Astrocyte of the spinal cord (primary cell): ENCODE data around the gene GRID2.

Experiments
- DNase-seq: peaks from one replicate; pipeline ENCODE4 v3.0.0; 2011; ENCODE audit warnings: low read depth, low spot score
- H3K4me3 ChIP-seq: 2 replicates; pipeline ENCODE4 v1.5.1; 2011; ENCODE audit warnings: low read depth, mild to moderate bottlenecking, low read length, moderate library complexity
- CTCF ChIP-seq: IDR thresholded peaks from 2 replicates; pipeline ENCODE4 v1.5.1; 2012; ENCODE audit warnings: low read depth, mild to moderate bottlenecking, low read length, inconsistent platforms
- in situ Hi-C: cut with HindIII; loops from 2 replicates; pipeline ENCODE4 v1.10.0; 2017; ENCODE audit warnings: low sequenced_read_pairs

The GRID2 gene

GRCh38 chr4:92970996-92971395 is 667.2 kb downstream of the GRID2 start:
- TF ChIP-seq CTCF = no peak
- no peak overlapping the region for H3K4me3 ChIP-seq
- DNase-seq = no peak
- in situ Hi-C loops = no loop called here

- DNase-seq = no peak
- TF ChIP-seq CTCF = no peak
- in situ Hi-C loops = no loop called here
- no peak overlapping the region for H3K4me3 ChIP-seq
These were observed 684.5 kb downstream of the GRID2 start for GRCh38 chr4:92988301-92988700.

- H3K4me3 ChIP-seq = no peak overlapping the region
- no peak for DNase-seq
- in situ Hi-C loops = no loop called here
- no peak for TF ChIP-seq CTCF
These were observed 689.0 kb downstream of the GRID2 start for GRCh38 chr4:92992758-92993157.

GRCh38 chr4:92994727-92995126 is 691.0 kb downstream of the GRID2 start:
- DNase-seq = no peak
- H3K4me3 ChIP-seq = no peak overlapping the region
- TF ChIP-seq CTCF = no peak
- in situ Hi-C loops = no loop called here

- in situ Hi-C loops = no loop called here
- TF ChIP-seq CTCF = no peak
- no peak for DNase-seq
- H3K4me3 ChIP-seq = no peak overlapping the region
These were observed 692.8 kb downstream of the GRID2 start for GRCh38 chr4:92996533-92996932.

- in situ Hi-C loops = no loop called here
- DNase-seq = no peak
- H3K4me3 ChIP-seq = no peak overlapping the region
- no peak for TF ChIP-seq CTCF
These were observed 697.1 kb downstream of the GRID2 start for GRCh38 chr4:93000910-93001309.

GRCh38 chr4:93002240-93002639 is 698.5 kb downstream of the GRID2 start:
- TF ChIP-seq CTCF = no peak
- in situ Hi-C loops = no loop called here
- no peak for DNase-seq
- no peak overlapping the region for H3K4me3 ChIP-seq
